ENCODE measurements around the gene ATAD3C. TPM values are rescaled to one million over a fixed set of nuclear protein-coding genes. Genes with fewer than 3 reads are reported as not detected.
"Not testable (repeated sequence)": the region's sequence is repeated elsewhere in the genome, so short reads cannot be mapped to it uniquely, and the experiment has no call there.

The ATAD3C gene
- polyA plus RNA-seq, 1 of the 3 experiments (the other 2 are of a cell fraction) = 0.38 TPM

GRCh38 chr1:1471389-1472052 lies 22.0 kb downstream of the ATAD3C start, which contains the start of gene ATAD3B (continued):
- TF ChIP-seq MXI1 (IDR thresholded peaks at IDR 0.05; ENCODE audit: low read depth, low read length) (peak; percentile 86), YY1 (IDR thresholded peaks at IDR 0.05; ENCODE audit: low read depth) (no peak), SIN3A (IDR thresholded peaks at IDR 0.05; ENCODE audit: borderline replicate concordance, low read depth, low read length) (peak; percentile 71; the same call in 1 of the 2 replicates), MAX (IDR thresholded peaks at IDR 0.05; ENCODE audit: low read depth) (peak; percentile 92), MEF2A (IDR thresholded peaks at IDR 0.05; ENCODE audit: borderline replicate concordance, low read depth) (no peak), RCOR1 (IDR thresholded peaks at IDR 0.05; ENCODE audit: low read length) (no peak), TEAD4 (IDR thresholded peaks at IDR 0.05; ENCODE audit: borderline replicate concordance, insufficient read depth) (no peak)

- H3K4me3 ChIP-seq (ENCODE audit: low read depth in 2 of 2, low read length in 1 of 2) = peak overlapping the region; percentile 66 to 84
- H3F3A ChIP-seq (replicated peaks; ENCODE audit: insufficient read depth); H2AFZ ChIP-seq (ENCODE audit: low read depth); H3K36me3 ChIP-seq (replicated peaks in 1 of 2; ENCODE audit: control insufficient read depth in 1 of 2, insufficient read depth in 2 of 2, low read length in 1 of 2); CTCF ChIA-PET; H3K9me2 ChIP-seq; H3K9me3 ChIP-seq; H3K4me1 ChIP-seq (ENCODE audit: control insufficient read depth in 1 of 2, insufficient read depth in 2 of 2, low read depth in 1 of 2, low read length in 1 of 2); H3K27me3 ChIP-seq (ENCODE audit: insufficient read depth); POLR2A ChIA-PET; DNase-seq: not testable (repeated sequence)
- H3K79me2 ChIP-seq (ENCODE audit: insufficient read depth) = peaks cover 53% of the 10 kb centered on the region
- H3K4me2 ChIP-seq = peak overlapping the region; percentile 78
- peak overlapping the region in 1 of 2 experiments; percentile 46; a peak in 2 of 4 replicates for H3K27ac ChIP-seq (ENCODE audit: low read depth in 2 of 2, low read length in 1 of 2)
- peak overlapping the region; percentile 68; the same call in 1 of the 2 replicates for H3K9ac ChIP-seq
- peaks cover 24% of the 10 kb centered on the region for H4K20me1 ChIP-seq (ENCODE audit: insufficient read depth)
- 17% methylated on average over 7 of the region's 65 CpGs for WGBS (ENCODE audit: low lambda C conversion rate)
These were observed 22.8 kb downstream of the ATAD3C start for GRCh38 chr1:1472053-1472876.

- POLR2A ChIA-PET; H3F3A ChIP-seq (replicated peaks; ENCODE audit: insufficient read depth); H3K27ac ChIP-seq (ENCODE audit: low read depth in 2 of 2, low read length in 1 of 2); DNase-seq; H3K9me2 ChIP-seq; H3K9me3 ChIP-seq; H3K9ac ChIP-seq; H3K4me1 ChIP-seq (ENCODE audit: control insufficient read depth in 1 of 2, insufficient read depth in 2 of 2, low read depth in 1 of 2, low read length in 1 of 2); H3K4me3 ChIP-seq (ENCODE audit: low read depth in 2 of 2, low read length in 1 of 2); H3K27me3 ChIP-seq (ENCODE audit: insufficient read depth); H3K4me2 ChIP-seq; CTCF ChIA-PET; H2AFZ ChIP-seq (ENCODE audit: low read depth): not testable (repeated sequence)
- Histone ChIP-seq H3K79me2 (ENCODE audit: insufficient read depth) (peaks cover 67% of the 10 kb centered on the region), H4K20me1 (ENCODE audit: insufficient read depth) (peaks cover 25% of the 10 kb centered on the region), H3K36me3 (replicated peaks in 1 of 2; ENCODE audit: control insufficient read depth in 1 of 2, insufficient read depth in 2 of 2, low read length in 1 of 2) (peaks cover 0 to 20% of the 10 kb centered on the region in 2 experiments)
- WGBS (ENCODE audit: low lambda C conversion rate) = 100% methylated on average over 3 of the region's 17 CpGs
These were observed 26.5 kb downstream of the ATAD3C start for GRCh38 chr1:1476011-1476410.

- POLR2A ChIA-PET = no interaction called here
- TF ChIP-seq POLR2AphosphoS5 (IDR thresholded peaks at IDR 0.05; ENCODE audit: low read depth, low read length) (no peak), EP300 (IDR thresholded peaks at IDR 0.05; ENCODE audit: borderline replicate concordance in 1 of 2, low read depth in 1 of 2, low read length in 1 of 2) (no peak), IRF3 (IDR thresholded peaks at IDR 0.05; ENCODE audit: low read depth, low read length) (no peak)
- Histone ChIP-seq H3K36me3 (replicated peaks in 1 of 2; ENCODE audit: control insufficient read depth in 1 of 2, insufficient read depth in 2 of 2, low read length in 1 of 2) (peaks cover 0 to 20% of the 10 kb centered on the region in 2 experiments), H2AFZ (ENCODE audit: low read depth) (no peak overlapping the region), H3K9me3 (no peaks in the 10 kb centered on the region), H4K20me1 (ENCODE audit: insufficient read depth) (peaks cover 25% of the 10 kb centered on the region), H3K4me3 (ENCODE audit: low read depth in 2 of 2, low read length in 1 of 2) (no peak overlapping the region), H3K27ac (ENCODE audit: low read depth in 2 of 2, low read length in 1 of 2) (no peak overlapping the region), H3K9me2 (no peaks in the 10 kb centered on the region), H3K9ac (no peak overlapping the region), H3K4me1 (ENCODE audit: control insufficient read depth in 1 of 2, insufficient read depth in 2 of 2, low read depth in 1 of 2, low read length in 1 of 2) (no peaks in the 10 kb centered on the region; a peak in 1 of 4 replicates), H3K27me3 (ENCODE audit: insufficient read depth) (no peaks in the 10 kb centered on the region), H3K4me2 (no peak overlapping the region), H3F3A (replicated peaks; ENCODE audit: insufficient read depth) (peaks cover 3% of the 10 kb centered on the region), H3K79me2 (ENCODE audit: insufficient read depth) (peaks cover 65% of the 10 kb centered on the region)
- CTCF ChIA-PET = no interaction called here
- 97% methylated on average over 22 of the region's 22 CpGs for WGBS (ENCODE audit: low lambda C conversion rate)
- no peak for DNase-seq
These were observed 27.7 kb downstream of the ATAD3C start for GRCh38 chr1:1477206-1477605.

All from SK-N-SH (cell line).